ENCODE data around the gene HERC6.

- TF ChIP-seq CTCF (IDR thresholded peaks at IDR 0.05; ENCODE audit: low read length) (no peak), EZH2phosphoT487 (IDR thresholded peaks at IDR 0.05; ENCODE audit: low read length) (no peak), EZH2 (optimal IDR thresholded peaks at IDR 0.05; ENCODE audit: low read depth, low read length) (no peak)
Observed at GRCh38 chr4:88458104-88458740, 79.6 kb downstream of the HERC6 start.

All from MM.1S (cell line).